NCI-H510A treated with DMSO at 0.1 percent for 48 hours (cell line): ENCODE measurements around the gene AUTS2.

Source experiments
- DNase-seq: peaks from one replicate; lab custom pipeline; 2025; lab: John Stamatoyannopoulos, UW

AUTS2 gene

GRCh38 chr7:69723663-69724062 lies 125.4 kb downstream of the AUTS2 start:
- no peak for DNase-seq

- no peak for DNase-seq
Measured at GRCh38 chr7:69728304-69728703, 130.0 kb downstream of the AUTS2 start.

- peak; percentile 9 for DNase-seq
Measured at GRCh38 chr7:69732203-69732602, 133.9 kb downstream of the AUTS2 start.

- no peak for DNase-seq
Measured at GRCh38 chr7:69735582-69735981, 137.3 kb downstream of the AUTS2 start.

- peak; percentile 24 for DNase-seq
Measured at GRCh38 chr7:69736126-69736810, 138.0 kb downstream of the AUTS2 start.

- no peak for DNase-seq
Measured at GRCh38 chr7:69738396-69738951, 140.2 kb downstream of the AUTS2 start.

GRCh38 chr7:69739190-69739589 lies 140.9 kb downstream of the AUTS2 start:
- DNase-seq, result no peak

GRCh38 chr7:69739931-69740431 lies 141.7 kb downstream of the AUTS2 start:
- no peak for DNase-seq

GRCh38 chr7:69742237-69742636 lies 144.0 kb downstream of the AUTS2 start:
- no peak for DNase-seq

GRCh38 chr7:69743436-69743835 lies 145.2 kb downstream of the AUTS2 start:
- no peak for DNase-seq

GRCh38 chr7:69744026-69744425 lies 145.8 kb downstream of the AUTS2 start:
- DNase-seq, result no peak

- no peak for DNase-seq
Measured at GRCh38 chr7:69746383-69746782, 148.1 kb downstream of the AUTS2 start.

GRCh38 chr7:69747144-69747543 lies 148.9 kb downstream of the AUTS2 start:
- no peak for DNase-seq

- no peak for DNase-seq
Measured at GRCh38 chr7:69748530-69748929, 150.3 kb downstream of the AUTS2 start.

- DNase-seq, result no peak
Measured at GRCh38 chr7:69749372-69749979, 151.2 kb downstream of the AUTS2 start.

- no peak for DNase-seq
Measured at GRCh38 chr7:69749994-69750393, 151.7 kb downstream of the AUTS2 start.

- DNase-seq, result no peak
Measured at GRCh38 chr7:69751026-69751425, 152.8 kb downstream of the AUTS2 start.

- no peak for DNase-seq
Measured at GRCh38 chr7:69753981-69754380, 155.7 kb downstream of the AUTS2 start.

- DNase-seq, result no peak
Measured at GRCh38 chr7:69754476-69754875, 156.2 kb downstream of the AUTS2 start.

- DNase-seq, result no peak
Measured at GRCh38 chr7:69756235-69756634, 158.0 kb downstream of the AUTS2 start.

- no peak for DNase-seq
Measured at GRCh38 chr7:69757528-69757927, 159.3 kb downstream of the AUTS2 start.

GRCh38 chr7:69757981-69758430 lies 159.7 kb downstream of the AUTS2 start:
- DNase-seq, result no peak

GRCh38 chr7:69759373-69759772 lies 161.1 kb downstream of the AUTS2 start:
- no peak for DNase-seq
